Measurements from ENCODE around the gene TBXAS1.
A peak's percentile ranks its signal among the peaks of the same experiment; 100 is the strongest.

Gene TBXAS1

DNA sequence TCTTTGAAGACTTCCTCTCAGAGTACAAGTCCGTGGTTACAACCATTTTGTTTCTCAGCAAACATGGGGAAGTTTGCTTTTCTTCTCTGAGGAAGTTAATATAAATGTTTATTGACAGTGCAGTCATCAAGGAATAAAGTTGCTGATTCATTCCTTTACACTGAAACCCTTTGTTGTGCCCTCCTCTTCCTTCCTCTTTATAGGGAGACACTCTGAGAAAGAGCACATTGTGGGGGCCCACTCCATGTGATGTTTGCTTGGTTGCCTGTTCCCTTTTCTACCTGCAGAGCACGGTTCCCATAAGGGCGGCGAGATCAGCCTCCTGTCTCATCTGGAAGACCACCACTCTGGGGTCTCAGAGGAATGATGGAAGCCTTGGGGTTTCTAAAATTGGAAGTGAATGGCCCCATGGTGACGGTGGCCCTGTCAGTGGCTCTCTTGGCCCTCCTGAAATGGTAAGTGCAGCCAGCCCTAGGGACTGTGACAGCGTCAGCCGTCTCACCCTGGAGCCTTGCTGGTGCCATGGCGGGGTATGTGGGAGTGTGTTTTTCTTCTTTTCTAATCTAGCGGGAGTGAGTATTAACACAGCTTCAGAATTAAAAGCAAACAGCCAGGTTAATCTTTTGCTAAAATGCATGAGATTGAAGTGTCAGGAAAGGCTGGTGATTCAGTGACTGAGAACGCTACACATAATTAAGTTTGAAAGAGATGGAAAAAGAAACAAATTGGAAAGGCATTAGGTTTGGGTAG lies at the start of gene TBXAS1:
Gene TBXAS1 (plus strand): TSS at position 240 of the 750 bp plus-strand sequence. CDS start 127 bp downstream, at position 367.
- no peak for DNase-seq

DNA sequence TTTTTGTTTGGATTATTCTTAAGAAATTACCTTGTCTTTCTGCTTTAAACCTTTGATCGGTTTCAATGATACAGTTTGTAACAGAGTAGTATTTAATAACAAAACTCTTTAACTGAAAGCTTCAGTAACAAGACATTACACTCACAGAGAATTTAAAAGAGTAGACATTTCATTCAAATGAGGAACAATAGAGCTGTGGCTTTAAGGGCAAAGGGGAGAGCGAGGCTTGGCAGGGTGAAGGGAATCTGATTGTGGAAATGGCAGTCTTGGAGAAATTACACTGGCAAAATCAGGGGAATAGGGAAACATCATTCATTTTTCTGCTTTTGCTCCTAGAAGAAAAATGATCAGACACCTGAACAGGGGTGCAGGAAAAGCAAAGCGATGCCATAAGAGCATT lies 46.1 kb upstream of the TBXAS1 start:
- DNase-seq: no peak

DNA sequence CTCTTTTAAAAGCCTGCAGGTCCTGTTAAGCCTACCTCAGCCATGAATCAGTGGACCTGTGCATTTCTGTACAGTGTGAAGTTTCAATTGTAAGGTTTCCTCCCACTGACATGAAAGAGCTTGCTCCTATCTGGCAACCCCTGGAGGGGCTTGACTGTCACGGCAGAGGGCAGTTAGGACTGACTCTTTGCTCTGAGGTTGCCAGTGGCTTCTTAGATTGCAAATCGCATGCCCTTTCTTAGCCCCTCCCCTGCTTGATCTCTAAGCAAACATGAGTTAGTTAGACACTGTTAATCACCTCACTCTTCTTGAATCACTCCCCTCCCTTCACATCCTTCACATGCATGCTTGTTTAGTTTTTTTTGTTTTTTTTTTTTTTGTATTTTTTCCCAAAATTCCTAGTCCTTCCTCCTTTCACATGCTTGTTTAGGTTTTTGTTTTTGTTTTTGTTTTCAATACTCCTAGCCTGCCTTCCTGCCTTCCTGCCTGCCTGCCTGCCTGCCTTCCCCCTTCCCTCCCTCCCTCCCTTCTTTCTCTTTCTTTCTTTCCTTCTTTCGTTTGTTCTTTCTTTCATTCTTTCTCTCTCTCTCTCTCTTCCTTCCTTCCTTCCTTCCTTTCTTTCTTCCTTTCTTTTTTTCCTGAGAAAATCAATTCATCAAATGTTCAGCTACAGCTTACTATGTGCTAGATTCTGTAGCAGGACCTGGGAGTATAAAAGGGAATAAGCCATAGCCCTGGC lies 45.2 kb upstream of the TBXAS1 start:
- DNase-seq: no peak

DNA sequence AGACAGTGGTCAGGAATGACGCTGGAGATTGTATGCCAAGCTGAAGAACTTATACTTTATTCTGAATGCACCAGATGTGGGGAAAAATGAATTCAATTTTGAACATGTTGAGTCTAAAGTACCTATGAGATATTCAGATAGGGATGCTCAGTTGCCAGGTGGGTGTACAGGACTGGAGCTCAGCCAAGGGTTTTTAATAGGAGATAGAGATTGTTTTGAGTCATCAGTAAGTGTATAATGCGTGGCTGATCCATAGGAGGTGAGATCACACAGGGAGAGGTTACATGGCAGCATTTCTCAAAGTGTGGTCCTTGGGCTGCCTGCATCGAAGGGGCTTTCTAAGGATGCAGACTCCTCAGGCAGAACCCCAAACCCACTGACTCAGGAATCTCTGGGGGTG lies 44.4 kb upstream of the TBXAS1 start:
- DNase-seq: no peak

DNA sequence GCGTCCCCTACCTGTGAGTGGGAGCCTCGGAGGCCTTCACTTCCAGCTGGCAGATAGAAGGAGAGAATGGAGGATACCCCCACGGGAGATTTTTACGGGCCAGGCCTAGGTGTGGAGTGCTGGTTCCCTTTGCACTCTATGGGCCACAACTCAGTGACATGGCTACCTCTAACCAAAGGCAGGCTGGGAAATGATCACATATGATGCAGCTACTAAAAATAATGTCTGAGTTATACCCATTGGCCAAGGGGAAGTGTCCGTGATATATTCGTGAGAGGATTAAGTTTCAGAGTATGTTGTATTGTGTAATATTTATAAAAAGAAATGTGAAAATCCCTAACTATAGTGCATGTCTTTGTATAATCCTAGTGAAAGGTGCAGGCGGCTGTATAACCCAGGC lies 37.7 kb upstream of the TBXAS1 start:
- no peak for DNase-seq

DNA sequence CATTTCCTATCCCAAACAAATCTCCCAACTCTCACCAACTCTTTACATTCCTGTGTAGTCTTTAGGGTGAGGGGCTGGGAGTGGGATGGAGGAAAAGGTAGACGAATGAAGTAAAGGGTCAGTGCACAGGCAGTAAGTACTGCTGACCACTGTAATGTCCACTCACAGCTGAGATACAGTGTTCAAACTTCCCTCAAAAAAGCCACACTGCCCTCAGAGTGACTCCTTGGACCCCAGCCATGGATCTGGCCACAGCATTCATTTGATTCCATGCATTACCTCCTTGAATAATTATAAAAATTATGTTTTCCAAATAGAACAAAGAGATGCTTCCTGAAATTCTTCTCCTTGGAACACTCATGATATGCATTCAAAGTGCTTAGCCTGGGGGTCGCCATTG lies 31.5 kb upstream of the TBXAS1 start:
- no peak for DNase-seq

DNA sequence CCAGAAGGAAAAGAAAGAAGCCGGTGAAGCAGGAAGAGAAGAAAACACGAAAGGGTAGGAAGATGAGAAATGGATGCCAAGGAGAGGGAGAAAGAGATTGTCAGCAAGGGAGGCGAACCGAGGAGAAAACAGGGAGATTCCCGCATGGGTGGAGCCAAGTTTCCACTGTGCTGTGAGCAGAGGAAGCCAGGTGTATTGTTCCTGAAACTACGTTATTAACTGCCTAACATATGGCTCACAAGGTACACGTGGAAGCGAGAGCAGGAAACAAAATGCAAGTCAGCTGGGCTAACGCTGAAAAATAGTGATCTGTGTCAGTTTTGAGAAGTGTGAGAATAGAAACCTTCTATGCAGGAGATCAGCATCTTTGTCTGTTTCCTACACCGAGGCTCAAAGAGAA lies 30.8 kb upstream of the TBXAS1 start:
- no peak for DNase-seq

DNA sequence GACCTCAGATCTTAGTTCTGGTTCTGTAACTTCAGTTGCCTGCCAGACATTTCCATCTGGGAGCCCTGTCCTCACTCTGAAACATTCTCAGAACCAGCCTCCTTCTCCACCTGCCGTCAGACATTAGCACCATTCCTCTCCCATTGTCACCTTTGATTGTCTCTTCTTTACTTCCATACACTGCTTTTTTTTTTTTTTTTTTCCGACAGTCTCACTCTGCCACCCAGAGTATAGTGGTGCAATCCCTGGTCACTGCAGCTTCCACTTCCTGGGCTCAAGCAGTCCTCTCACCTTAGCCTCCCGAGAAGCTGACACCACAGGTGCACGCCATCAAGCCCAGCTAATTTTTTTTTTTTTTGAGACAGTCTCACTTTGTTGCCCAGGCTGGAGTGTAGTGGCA lies 30.2 kb upstream of the TBXAS1 start:
- no peak for DNase-seq

DNA sequence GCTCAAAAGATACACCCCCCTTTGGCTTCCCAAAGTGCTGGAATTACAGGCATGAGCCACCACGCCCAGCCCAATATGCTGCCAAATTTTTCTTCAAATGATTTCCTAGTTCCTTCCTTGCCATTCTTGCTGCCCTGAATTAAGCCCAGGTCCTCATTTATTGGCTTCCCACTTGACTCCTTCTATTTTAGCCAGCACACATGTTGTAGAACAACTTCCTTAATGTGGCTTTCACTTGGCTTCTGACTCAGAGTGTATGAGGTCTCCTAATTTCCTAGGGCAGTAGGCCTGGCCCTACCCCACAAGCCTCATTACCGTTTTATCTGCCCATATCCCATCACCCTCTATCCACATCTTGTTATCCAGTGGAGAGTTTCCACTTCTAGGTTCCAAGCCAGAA lies 29.5 kb upstream of the TBXAS1 start:
- no peak for DNase-seq

DNA sequence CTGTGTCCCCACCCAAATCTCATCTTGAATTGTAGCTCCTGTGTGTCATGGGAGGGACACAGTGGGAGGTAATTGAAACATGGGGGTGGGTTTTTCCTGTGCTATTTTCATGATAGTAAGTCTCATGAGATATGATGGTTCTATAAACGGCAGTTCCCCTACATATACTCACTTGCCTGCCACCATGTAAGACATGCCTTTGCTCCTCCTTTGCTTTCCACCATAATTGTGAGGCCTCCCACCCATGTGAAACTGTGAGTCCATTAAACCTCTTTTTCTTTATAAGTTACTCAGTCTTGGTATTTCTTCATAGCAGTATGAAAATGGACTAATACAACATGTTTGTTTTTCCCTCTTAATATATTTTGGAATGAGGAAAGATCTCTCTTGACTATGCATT lies 24.5 kb upstream of the TBXAS1 start:
- DNase-seq: no peak

DNA sequence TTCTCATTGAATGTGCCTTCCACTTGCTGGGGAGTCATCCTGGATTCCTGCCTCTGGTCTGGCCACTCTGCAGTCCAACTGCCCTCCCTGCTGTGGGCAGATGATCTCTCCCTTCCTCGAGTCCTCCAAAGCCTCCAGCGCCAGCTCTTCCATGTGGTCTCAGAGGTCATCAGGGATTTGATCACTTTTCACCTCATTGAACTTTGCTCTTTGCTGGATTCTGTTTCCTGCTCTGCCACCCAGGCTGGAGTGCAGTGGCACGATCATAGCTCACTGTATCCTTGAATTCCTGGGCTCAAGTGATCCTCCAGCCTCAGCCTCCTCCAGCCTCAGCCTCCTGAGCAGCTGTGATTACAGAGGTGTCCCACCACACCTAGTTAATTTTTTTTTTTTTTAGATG lies 22.1 kb upstream of the TBXAS1 start:
- no peak for DNase-seq

DNA sequence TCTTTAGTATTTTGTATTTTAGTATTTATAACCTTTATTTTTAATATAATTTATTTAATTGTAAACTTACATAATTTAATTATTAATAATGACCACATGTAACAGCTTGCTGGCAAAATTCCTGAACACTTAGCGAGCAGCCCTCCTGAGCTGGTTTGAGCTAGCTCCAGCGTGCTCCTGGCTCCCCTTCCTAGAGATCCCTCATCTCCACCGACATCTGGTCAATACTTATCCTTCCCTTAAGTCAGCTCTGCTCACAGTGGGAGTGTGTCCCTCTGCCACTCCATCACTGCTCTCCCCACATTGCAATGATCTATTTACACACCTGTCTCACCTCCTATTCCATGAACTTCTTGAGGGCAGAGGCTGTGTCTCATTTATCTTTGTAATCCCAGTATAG lies 20.6 kb upstream of the TBXAS1 start:
- DNase-seq: no peak

DNA sequence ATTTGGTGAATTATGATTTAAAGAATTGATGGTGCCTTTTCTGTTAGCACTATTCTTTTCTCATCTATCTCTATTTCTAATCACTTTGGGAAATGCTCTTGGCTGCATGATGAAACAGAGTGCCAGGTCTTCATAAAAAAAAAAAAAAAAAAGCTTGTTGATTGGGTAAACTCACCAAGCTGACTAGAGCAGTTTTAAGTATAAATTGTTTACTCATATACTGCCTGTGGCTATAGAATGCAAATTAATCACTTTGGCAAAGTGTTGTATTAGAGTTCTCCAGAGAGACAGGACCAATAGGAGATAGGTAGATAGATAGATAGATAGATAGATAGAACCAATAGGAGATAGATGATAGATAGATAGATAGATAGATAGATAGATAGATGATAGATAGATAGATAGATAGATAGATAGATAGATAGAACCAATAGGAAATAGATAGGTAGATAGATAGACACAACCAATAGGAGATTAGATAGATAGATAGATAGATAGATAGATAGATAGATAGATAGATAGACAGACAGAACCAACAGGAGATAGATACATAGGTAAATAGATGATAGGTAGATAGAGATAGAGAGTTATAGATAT lies 20.1 kb upstream of the TBXAS1 start:
- DNase-seq: no peak

DNA sequence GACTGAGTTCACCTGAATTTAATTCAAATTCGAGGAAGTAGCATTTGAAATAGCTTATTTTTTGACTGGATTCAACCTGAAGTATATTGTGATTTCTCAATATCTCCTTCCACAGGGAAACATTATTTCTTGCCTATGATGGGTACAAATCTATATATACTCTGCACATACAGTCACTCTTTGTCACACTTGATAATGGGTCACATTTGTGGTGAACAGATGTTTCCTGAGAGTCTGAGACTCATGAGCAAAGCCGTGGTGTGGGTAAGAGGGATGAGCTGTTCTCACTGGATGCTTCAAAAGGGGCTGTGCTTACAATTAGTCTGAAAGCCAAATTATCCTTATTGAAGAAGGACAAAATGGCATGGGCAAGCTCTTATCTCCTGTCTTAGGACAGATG lies 18.0 kb upstream of the TBXAS1 start:
- no peak for DNase-seq

DNA sequence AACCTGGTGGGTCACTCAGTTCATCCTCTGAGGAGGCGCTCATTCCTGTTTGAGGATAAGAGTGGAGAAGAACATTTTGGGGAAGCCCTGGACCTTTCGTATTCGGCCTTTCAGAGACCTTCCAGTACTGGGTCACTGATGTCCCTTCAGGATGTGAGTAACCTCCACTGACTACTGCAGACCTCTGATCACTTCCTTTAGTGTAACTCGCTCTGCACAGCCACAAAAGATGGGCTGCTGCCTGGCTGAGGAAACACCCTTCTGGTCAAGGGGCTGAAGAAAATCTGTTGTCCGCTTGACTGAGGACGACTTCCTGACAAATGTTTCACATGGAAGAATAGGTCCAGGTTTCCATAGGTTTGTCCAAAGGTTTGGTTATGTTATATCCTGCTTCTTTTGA lies 15.9 kb upstream of the TBXAS1 start:
- no peak for DNase-seq

DNA sequence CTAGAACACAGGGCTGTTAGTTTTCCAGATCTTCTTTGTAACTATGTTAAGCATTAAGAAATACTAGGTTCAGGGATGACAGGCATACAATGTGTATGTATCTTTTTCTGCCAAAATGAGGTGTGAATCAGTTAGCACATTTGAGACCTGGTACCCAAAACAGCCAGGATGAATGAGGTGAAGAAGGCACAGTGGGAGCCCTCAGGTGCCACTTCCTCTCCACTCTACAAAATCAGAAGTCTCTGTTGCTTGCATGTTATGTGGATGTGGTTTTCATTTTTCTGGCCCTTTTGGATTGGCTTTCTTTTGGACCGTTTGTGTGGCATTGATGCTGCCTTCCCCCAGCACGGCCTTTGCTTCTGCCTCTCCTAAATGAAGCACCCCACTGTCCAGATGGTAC lies 15.4 kb upstream of the TBXAS1 start:
- DNase-seq: no peak

DNA sequence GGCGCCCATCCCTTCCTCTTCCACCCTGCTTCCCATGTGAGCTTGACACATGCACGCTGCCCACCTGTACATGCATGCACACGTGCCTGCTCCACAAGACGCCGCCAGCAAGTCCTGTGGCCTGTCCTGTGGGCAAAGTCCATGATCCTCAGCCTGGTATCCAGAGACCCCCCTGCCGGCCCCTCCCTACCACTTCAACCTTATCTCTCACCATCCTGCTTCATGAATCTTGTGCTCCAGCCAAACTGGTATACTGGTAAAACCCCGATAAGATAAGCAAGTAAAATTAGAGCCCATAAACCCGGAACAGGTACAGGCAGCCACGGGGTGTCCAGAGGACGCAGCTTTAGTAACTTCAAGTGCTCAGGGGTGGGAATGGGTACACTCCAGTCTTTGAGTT lies 11.8 kb upstream of the TBXAS1 start:
- no peak for DNase-seq

DNA sequence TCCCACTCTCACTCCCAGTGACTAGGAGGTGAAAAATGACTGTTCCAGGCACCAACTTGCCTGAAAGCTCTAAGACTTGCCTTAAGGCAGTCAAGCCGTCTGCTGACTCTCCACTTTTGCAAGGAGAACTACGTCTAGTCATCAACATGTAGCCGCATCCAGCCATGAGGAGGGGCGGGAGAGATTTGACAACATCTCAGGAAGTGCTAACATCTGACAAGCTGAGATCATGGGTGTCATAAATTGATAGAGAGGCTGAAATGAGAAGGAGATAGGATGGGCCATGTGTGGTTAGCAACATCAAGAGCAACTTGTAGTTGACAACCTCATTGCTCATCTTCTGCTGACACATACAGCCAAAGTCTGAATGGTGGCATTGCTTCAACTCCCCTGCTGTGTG lies 9.0 kb upstream of the TBXAS1 start:
- DNase-seq: no peak

DNA sequence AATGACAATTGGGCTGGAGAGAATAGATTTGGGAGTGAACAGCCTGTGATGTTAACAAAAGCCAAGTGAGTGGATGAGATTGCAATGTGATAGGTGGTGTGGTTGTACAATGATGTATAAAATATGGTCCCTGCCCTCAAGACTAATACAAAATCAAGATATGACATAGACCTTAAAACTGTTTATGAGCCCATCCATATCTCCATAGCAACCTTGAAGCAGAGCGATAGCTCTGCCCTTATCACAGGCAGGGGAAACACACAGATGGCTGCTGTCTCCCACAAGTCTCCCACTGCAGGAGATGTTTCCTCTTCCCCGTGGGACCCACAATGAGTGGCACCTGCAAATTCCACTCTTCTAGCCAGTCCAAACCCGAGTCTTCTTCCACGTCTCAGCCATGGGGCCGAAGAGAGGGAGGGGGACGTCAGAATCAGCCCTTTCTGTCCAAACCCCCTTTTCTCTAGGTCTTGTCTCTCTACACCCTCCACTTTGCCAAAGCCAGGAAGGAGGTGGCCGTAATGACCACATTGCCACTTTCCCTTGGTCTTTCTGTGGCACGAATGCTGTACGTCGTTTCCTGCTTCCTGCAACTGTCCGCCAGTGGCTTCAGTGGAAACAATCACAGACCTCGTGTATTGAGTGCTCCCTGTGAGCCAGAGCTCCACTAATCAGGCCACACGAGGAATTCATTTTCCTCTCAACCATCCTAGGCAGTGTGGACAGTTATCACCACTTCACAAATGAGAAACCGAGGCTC lies 7.5 kb upstream of the TBXAS1 start:
- no peak for DNase-seq

DNA sequence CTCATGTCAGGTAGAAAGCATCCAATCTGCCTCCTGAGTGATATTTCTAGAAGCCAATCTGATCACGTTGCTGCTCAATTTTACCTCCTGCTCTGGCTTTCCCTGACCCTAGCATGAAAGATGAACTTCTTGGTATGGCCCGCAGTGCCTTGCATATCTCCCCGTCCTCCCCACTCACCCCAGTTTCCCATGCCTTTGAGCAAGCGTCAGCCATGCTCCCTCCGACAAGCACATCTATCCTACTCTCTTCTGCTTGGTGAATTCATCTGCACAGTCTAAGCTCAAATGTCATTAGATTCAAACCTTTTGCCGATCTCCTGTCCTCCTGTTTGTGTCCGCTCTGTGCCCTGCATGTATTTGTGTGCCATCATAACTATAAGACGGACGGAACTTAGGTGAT lies 6.2 kb upstream of the TBXAS1 start:
- no peak for DNase-seq

DNA sequence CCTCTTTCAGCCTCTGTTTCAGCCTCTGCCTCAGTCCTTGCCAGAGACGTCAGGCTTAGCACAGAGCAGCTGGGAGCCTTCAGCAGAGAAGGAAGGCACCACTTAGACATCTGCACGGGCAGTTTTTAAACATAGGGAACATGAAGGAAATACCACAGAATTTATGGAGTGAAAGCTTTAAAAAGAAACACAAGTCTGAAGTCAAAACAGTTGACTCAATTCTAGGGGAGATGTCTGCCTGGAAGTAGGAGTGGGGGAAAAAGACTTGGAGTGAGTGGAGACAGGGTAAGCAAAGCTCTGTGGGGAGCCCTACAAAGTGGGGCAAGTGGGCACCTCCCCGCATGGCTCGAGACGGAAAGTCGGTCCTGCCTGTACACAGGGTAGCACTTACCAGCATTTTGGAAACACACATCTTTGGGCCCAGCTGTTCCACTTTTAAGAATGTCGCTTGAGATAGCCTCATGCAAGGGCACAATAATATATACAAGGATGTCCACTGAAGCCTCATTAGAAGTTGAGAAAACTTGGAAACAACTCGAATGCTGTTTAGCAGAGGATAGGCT lies 5.0 kb upstream of the TBXAS1 start:
- DNase-seq: no peak

DNA sequence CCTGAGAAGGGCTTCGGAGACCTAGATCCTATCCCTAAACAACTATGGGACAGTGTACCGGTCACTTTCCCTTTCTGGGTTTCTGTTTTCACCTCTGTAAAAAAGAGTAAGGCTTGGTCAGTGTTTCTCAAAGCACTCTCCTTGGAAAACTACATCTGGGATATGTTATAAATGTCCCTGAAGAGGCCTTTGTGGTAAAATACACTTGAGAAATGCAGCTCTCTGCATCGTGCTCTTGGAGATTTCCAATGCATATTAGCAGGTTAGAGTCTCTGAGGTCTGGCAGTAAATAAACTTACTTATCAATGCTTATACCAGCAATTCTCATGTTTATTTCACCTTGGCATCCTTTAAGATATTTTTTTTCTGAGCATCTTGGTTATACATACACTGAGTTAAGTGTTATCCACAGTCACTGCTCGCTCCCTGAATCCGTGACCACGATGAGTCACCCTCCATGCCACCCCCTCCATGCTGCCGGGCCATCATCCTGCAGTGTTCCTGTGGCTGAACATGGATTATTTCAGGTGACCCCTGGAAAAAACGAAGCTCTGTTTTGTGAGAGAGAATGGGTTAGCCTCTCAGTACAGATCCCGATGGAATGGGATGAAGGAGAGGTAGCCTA lies 3.3 kb upstream of the TBXAS1 start:
- peak; percentile 30 for DNase-seq

DNA sequence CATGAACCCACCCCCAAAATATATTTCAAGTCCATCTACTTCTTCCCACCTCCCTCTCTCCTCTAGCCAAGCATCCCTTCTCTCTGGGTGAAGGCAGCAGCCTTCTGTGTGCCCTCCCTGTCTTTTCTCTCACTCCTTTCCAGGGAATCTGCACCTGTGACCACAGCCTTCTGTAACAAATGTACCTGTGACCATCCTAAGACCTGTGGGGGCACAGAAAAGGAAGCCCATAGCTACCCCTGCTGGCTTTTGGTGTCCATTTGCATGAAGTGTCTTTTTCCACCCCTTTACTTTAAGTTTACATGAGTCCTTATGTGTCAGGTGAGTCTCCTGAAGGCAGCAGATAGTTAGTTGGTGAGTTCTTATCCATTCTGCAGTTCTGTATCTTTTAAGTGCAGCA lies 2.0 kb upstream of the TBXAS1 start:
- no peak for DNase-seq
